ENCODE measurements around the gene VOPP1.

Gene VOPP1

DNA sequence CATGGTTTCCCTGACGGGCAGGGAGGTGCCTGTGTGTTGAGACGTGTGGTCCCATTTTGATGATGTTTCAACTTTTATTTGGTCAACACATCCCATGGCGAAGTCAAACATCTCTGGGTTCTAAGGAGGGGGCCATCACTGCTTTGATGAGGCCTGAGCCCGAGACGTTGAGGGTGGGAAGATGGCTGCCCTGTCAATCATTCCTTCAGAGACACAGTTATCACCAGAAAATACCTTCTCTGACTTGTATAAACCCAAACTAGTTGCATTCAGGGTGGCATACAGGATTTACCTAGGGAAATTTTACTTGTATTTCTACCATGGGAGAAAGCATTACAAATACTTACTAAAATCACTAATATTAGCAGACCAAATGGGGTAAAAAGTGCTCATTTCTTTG lies 64.6 kb downstream of the VOPP1 start:
- DNase-seq: no peak

DNA sequence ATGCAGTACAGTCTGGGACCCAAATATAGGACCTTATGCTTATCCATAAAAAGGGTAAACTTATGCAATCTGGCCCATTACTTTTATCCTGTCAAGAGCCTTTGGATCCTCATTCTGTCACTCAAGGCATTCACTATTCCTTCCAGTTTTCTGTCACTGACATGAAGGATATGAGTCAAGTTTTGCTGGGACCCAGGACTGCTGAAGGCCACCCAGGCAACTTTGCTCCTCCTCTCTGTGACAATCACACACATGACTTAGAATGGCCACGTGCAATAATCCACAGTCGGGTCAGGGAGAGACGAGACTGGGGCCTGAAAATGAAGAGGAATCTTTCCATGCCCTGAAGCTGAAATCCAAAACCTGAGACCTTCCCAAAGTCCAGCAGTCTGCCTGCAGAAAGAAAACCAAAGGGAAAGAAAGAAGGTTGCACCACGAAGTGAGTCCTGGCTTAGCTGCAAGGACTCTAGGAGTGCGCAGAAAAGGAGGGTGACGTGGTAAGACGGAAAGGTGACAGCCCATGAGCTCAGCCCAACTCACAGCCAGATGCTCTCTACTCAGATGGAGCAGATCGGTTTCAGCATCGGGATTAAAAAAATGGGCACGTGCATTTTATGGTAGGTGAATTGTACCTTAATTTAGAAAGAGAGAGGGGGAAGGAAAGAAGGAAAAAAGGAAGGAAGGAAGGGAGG lies 67.2 kb downstream of the VOPP1 start:
- DNase-seq: no peak

DNA sequence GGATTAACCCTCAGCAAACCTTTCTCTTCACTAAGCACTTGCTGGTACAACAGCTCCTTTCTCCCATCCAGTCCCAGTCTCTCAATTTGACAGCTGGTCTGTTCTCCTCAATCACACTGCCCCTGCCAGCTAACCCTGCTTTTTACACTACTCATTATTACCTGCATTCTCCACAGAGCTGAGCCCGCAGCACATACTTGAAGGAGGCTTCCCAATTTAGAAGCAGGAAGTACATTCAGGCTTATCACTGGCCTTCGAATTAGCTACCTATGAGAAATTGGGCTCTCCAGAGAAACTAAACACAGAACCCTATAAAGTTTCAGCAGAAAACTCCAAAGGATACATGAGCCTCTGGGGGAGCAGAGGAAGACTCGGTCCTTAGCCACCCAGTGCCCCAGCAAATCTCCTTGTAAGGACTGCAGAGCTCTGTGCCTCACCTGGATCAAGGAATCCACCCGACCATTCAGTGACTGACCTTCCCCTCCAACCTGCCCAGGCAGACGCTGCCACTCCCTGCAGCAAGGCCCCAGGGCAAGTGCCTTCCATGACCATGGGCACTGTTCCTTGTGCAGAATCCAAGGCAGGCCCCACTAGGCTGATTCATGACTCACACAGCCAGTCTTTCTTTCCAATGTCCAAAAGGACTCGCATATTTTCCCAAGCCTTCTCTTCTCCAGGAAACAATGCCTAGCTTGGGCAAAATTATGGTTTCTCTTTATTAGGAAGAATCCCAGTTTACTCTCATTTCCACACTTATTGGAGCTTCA lies 68.0 kb downstream of the VOPP1 start:
- DNase-seq: no peak

DNA sequence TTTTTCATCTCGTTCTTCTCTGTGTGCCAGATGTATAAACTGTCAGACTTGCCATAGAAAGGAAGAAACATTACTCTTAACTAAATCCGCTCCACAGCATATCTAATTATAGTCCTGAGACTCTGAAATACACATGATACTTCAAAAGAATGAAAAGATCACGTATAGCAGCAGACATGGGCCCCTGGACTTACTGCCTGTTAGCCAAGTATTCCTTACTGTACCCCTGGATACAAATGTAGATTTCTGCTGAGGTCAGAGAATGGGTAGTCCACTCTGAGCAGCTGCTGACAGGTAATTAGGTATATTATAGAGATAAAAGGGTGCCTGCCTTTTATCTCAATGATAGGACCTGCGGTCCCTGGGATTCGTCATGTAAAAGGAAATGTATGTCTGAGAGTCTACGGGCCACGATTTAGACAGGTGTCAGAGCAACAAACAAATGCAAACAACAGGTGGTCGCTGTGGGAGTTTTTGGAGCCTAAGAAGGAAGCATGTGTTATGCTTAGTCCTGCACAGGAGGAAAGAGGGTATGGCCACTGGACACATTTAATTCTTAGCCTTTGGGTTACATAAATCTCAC lies 69.4 kb downstream of the VOPP1 start:
- no peak for DNase-seq

- DNase-seq: no peak
Observed at GRCh38 chr7:55502124-55502857, 70.0 kb downstream of the VOPP1 start.

DNA sequence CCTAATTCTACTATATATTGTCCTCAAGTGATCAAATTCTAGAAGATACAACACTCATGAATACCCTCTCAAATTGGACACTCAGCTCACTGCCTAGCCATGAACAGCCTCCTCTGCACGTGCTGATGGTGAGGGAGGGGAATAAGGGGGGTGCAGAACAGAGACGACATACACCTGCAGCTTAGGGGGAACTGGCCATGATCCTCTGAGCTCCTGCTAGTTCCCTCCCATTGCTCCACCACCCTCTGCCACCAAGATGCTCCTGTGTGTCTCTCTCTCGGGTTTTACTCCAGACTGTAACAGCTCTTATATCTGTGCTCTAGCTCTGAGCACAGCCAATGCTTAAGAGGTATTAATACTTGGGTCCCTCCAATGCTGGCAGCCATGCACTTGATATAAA lies 70.7 kb downstream of the VOPP1 start:
- no peak for DNase-seq

DNA sequence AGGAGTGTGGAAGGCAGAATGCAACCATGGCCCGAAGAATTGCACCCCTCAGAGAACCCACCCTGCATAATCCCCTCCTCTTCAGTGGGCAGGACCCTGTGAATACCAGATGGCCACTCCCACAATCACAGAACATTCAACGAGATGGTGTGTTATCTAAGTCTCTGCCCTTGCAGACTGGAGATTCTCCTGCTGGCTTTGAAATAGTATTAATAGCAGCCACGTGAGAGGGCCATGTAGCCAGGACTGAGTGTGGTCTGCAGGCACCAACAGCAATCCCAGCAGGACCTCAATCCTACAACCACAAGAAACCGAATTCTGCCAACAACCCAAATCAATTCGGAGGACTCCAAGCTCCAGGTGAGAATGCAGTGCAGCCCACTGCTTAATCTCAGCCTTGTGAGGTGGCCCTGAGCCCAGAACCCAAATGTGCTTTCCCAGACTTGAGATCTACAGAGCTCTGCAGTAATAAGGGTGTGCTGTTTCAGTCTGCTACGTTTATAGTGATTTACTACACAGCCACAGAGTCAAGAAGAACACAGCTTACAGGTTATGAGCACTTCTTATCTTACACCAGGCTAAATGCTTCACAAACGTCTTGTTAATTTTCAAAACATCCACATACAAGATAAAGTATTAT lies 72.1 kb downstream of the VOPP1 start:
- no peak for DNase-seq

DNA sequence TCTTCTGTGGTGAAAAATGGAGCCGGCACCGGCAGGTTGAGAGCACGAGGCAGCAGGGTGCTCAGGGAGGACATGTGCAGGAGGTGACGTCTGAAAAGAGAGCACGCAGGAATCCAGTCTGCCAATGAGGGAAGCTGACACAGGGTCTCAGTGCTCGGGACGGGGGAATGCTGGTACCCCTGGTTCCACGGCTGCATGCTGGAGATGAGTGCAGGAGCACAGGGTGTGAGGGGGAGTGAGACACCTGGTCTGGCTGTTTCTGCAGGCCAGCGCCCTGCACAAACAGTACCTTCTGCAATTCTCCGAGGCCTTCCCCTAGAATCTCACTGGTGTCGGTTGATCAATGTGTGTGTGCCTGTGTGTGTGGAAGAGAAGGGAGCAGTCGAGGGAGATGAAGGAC lies 72.7 kb downstream of the VOPP1 start:
- no peak for DNase-seq

DNA sequence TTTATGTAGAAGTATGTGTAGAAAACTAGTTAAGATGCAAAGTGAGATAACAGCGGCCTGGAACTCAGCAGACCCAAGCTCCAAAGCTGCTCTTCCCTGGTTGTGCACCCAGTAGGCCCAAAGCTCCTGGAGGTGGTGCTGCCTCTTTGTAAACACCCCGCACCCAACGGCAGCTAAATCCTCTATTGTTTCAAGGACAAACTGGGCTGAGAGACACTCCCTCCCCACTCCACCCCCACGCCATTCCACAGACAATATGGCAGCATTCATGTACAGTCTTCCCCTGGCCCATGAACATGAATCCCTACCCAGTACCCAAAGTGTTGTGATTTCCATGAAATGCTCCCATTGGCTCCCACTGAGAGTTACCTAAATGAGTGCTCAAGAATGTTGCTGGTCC lies 73.5 kb downstream of the VOPP1 start:
- no peak for DNase-seq

- DNase-seq: no peak
Observed at GRCh38 chr7:55498142-55498541, 74.2 kb downstream of the VOPP1 start.

DNA sequence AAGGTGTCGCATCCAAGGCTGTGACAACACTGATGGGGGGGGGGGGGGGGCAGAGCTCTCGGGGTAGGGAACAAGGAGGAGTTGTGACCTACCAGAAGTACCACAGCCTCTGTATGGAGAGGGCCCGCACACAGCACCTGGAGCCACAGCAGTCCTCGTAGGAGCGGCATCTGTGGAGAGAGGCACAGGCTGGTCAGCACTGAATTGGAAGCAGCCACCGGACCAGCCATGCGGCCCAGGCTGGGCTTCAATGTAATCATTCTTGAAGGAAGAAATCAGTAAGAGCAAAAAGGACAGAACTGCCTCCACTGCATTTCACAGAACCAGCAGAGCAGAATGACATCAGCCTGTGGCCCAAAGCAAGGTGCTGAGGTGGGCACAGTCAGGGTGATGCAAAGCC lies 74.8 kb downstream of the VOPP1 start:
- DNase-seq: no peak

DNA sequence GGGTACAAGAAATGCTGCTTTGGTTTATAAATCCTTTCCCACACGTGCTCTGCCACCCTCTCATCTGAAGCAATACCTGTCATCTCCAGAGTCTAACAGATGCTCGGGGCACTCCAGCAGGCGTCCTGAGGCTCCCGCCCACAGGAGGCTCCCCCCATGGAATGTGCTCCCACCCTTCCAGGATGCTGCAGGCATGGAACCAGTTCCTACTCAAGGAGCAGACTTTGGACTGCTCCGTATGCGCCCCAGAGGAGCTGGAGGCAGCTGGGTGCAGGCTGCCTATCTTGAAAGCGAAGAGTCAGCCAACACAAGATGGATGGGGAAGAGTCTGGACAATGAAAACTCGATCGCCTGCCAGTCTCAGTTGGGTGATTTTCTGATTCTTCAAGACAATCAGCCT lies 75.4 kb downstream of the VOPP1 start:
- no peak for DNase-seq

DNA sequence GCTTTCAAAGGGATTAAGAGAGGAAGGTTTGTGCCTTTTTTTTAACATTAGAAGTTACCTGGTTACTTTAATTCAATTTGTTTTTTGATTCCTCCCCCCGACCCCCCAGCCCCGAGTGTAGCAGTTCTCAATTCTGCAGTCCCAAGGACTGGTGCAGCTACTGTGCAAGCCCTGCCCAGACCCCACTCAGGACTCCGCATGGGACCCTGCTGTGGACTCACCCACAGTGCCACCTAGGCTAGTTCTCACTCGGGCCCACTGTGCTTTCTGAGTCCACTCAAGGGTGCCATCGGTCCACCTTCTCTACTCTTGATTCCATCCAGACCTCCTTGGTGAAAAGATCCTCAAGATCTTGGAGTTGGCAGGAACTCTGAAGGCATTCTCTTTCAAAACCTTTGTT lies 77.4 kb downstream of the VOPP1 start:
- no peak for DNase-seq

GRCh38 chr7:55493408-55493807 lies 78.9 kb downstream of the VOPP1 start:
- no peak for DNase-seq

- no peak for DNase-seq
Observed at GRCh38 chr7:55491346-55491745, 81.0 kb downstream of the VOPP1 start.

GRCh38 chr7:55490099-55490498 lies 82.2 kb downstream of the VOPP1 start:
- no peak for DNase-seq

GRCh38 chr7:55489552-55489951 lies 82.8 kb downstream of the VOPP1 start:
- no peak for DNase-seq

GRCh38 chr7:55488804-55489340 lies 83.4 kb downstream of the VOPP1 start:
- DNase-seq: no peak

- DNase-seq: no peak
Observed at GRCh38 chr7:55488216-55488615, 84.1 kb downstream of the VOPP1 start.

DNA sequence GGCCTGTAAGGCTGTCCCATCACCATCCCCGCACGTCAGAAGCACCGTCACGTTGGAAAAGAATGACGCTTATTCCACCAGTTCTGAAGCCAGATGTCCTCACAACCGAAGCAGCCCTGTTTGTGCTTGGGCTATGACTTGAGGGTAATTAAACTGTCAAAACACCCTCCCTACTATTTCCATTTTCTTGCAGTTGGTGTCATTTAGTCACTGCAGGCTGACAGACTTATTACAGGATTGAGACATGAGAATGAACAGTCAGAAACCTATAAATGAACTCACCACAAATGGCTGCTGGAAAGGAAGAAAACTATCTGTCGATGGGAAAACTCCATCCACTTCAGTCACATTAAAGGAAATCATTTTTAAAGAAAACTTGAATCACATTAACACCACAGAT lies 85.3 kb downstream of the VOPP1 start:
- DNase-seq: no peak

DNA sequence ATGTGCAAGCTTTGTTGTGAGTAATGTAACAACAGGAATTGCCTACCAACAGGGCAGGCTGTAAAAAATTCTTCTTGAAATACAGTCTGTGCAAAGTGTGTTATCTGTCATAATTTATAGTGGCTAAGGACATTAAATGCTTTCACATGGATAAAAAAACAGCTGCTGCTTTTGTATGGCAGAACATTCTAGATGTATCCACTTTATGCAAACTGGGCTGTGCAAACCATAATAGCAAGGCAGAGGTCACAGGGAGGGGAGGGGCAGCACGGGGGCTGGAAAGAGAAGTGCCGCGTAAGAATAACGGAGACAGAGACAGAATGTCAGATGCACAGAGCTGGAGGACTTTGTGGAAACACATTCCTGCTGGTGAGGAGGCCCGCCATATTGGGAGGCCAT lies 86.1 kb downstream of the VOPP1 start:
- no peak for DNase-seq

GRCh38 chr7:55485501-55486191 lies 86.7 kb downstream of the VOPP1 start:
- no peak for DNase-seq

All from activated effector memory CD4-positive, alpha-beta T cell treated with Interleukin-2 at 50 U/mL for 16 hours (primary cell).